Measurements from ENCODE around the gene DTNB.
"Not testable (repeated sequence)": the region's sequence is repeated elsewhere in the genome, so short reads cannot be mapped to it uniquely, and the experiment has no call there.

DTNB gene

GRCh38 chr2:25544445-25544844 lies 128.9 kb downstream of the DTNB start:
- H3K27ac ChIP-seq (ENCODE audit: low read depth, low read length) = no peak overlapping the region
- H3K36me3 ChIP-seq (ENCODE audit: control insufficient read depth, insufficient read depth, low read length) = no peaks in the 10 kb centered on the region
- no peak overlapping the region for H3K4me3 ChIP-seq (ENCODE audit: low read depth, low read length)
- no peaks in the 10 kb centered on the region; the same call in 1 of the 2 replicates for H3K4me1 ChIP-seq (ENCODE audit: control insufficient read depth, insufficient read depth, low read length)
- no peaks in the 10 kb centered on the region for H3K27me3 ChIP-seq (ENCODE audit: control insufficient read depth, insufficient read depth, low read length)
- H3K9me3 ChIP-seq (ENCODE audit: control insufficient read depth, insufficient read depth, low read length) = no peaks in the 10 kb centered on the region
- H3K9ac ChIP-seq (ENCODE audit: low read depth, low read length) = no peak overlapping the region

- H3K4me1 ChIP-seq (ENCODE audit: control insufficient read depth, insufficient read depth, low read length) = no peaks in the 10 kb centered on the region; the same call in 1 of the 2 replicates
- no peak overlapping the region for H3K9ac ChIP-seq (ENCODE audit: low read depth, low read length)
- H3K36me3 ChIP-seq (ENCODE audit: control insufficient read depth, insufficient read depth, low read length) = no peaks in the 10 kb centered on the region
- H3K27ac ChIP-seq (ENCODE audit: low read depth, low read length) = no peak overlapping the region
- H3K9me3 ChIP-seq (ENCODE audit: control insufficient read depth, insufficient read depth, low read length) = no peaks in the 10 kb centered on the region
- no peak overlapping the region for H3K4me3 ChIP-seq (ENCODE audit: low read depth, low read length)
- no peaks in the 10 kb centered on the region for H3K27me3 ChIP-seq (ENCODE audit: control insufficient read depth, insufficient read depth, low read length)
Measured at GRCh38 chr2:25543939-25544338, 129.4 kb downstream of the DTNB start.

- Histone ChIP-seq H3K36me3 (ENCODE audit: control insufficient read depth, insufficient read depth, low read length) (no peaks in the 10 kb centered on the region), H3K4me1 (ENCODE audit: control insufficient read depth, insufficient read depth, low read length) (no peaks in the 10 kb centered on the region; the same call in 1 of the 2 replicates), H3K4me3 (ENCODE audit: low read depth, low read length) (no peak overlapping the region), H3K27me3 (ENCODE audit: control insufficient read depth, insufficient read depth, low read length) (no peaks in the 10 kb centered on the region), H3K9ac (ENCODE audit: low read depth, low read length) (no peak overlapping the region), H3K27ac (ENCODE audit: low read depth, low read length) (no peak overlapping the region), H3K9me3 (ENCODE audit: control insufficient read depth, insufficient read depth, low read length) (no peaks in the 10 kb centered on the region)
Measured at GRCh38 chr2:25541378-25541777, 132.0 kb downstream of the DTNB start.

- Histone ChIP-seq H3K27me3 (ENCODE audit: control insufficient read depth, insufficient read depth, low read length) (no peaks in the 10 kb centered on the region), H3K36me3 (ENCODE audit: control insufficient read depth, insufficient read depth, low read length) (no peaks in the 10 kb centered on the region), H3K27ac (ENCODE audit: low read depth, low read length) (no peak overlapping the region), H3K9ac (ENCODE audit: low read depth, low read length) (no peak overlapping the region), H3K9me3 (ENCODE audit: control insufficient read depth, insufficient read depth, low read length) (peaks cover 11% of the 10 kb centered on the region; the same call in 1 of the 2 replicates), H3K4me1 (ENCODE audit: control insufficient read depth, insufficient read depth, low read length) (no peaks in the 10 kb centered on the region; the same call in 1 of the 2 replicates), H3K4me3 (ENCODE audit: low read depth, low read length) (no peak overlapping the region)
Measured at GRCh38 chr2:25539136-25539535, 134.2 kb downstream of the DTNB start.

- no peaks in the 10 kb centered on the region for H3K27me3 ChIP-seq (ENCODE audit: control insufficient read depth, insufficient read depth, low read length)
Measured at GRCh38 chr2:25537526-25537925, 135.9 kb downstream of the DTNB start.

GRCh38 chr2:25535411-25536289 lies 137.7 kb downstream of the DTNB start:
- H3K9me3 ChIP-seq (ENCODE audit: control insufficient read depth, insufficient read depth, low read length) = peaks cover 11% of the 10 kb centered on the region; the same call in 1 of the 2 replicates
- H3K27me3 ChIP-seq (ENCODE audit: control insufficient read depth, insufficient read depth, low read length) = not testable (repeated sequence)

More at GRCh38 chr2:25537526-25537925, 135.9 kb downstream of the DTNB start:
- Histone ChIP-seq H3K4me3 (ENCODE audit: low read depth, low read length) (no peak overlapping the region), H3K36me3 (ENCODE audit: control insufficient read depth, insufficient read depth, low read length) (no peaks in the 10 kb centered on the region), H3K9ac (ENCODE audit: low read depth, low read length) (no peak overlapping the region), H3K27ac (ENCODE audit: low read depth, low read length) (no peak overlapping the region), H3K9me3 (ENCODE audit: control insufficient read depth, insufficient read depth, low read length) (peaks cover 11% of the 10 kb centered on the region; the same call in 1 of the 2 replicates), H3K4me1 (ENCODE audit: control insufficient read depth, insufficient read depth, low read length) (no peaks in the 10 kb centered on the region)

GRCh38 chr2:25534937-25535336 lies 138.4 kb downstream of the DTNB start:
- not testable (repeated sequence) for H3K4me3 ChIP-seq (ENCODE audit: low read depth, low read length); H3K27me3 ChIP-seq (ENCODE audit: control insufficient read depth, insufficient read depth, low read length); H3K36me3 ChIP-seq (ENCODE audit: control insufficient read depth, insufficient read depth, low read length); H3K9ac ChIP-seq (ENCODE audit: low read depth, low read length); H3K4me1 ChIP-seq (ENCODE audit: control insufficient read depth, insufficient read depth, low read length); H3K27ac ChIP-seq (ENCODE audit: low read depth, low read length)
- H3K9me3 ChIP-seq (ENCODE audit: control insufficient read depth, insufficient read depth, low read length) = peaks cover 11% of the 10 kb centered on the region; the same call in 1 of the 2 replicates

More at GRCh38 chr2:25535411-25536289, 137.7 kb downstream of the DTNB start:
- not testable (repeated sequence) for H3K4me1 ChIP-seq (ENCODE audit: control insufficient read depth, insufficient read depth, low read length); H3K36me3 ChIP-seq (ENCODE audit: control insufficient read depth, insufficient read depth, low read length); H3K4me3 ChIP-seq (ENCODE audit: low read depth, low read length); H3K27ac ChIP-seq (ENCODE audit: low read depth, low read length); H3K9ac ChIP-seq (ENCODE audit: low read depth, low read length)

- H3K9me3 ChIP-seq (ENCODE audit: control insufficient read depth, insufficient read depth, low read length) = peaks cover 11% of the 10 kb centered on the region; the same call in 1 of the 2 replicates
- H3K9ac ChIP-seq (ENCODE audit: low read depth, low read length) = no peak overlapping the region
- no peaks in the 10 kb centered on the region for H3K4me1 ChIP-seq (ENCODE audit: control insufficient read depth, insufficient read depth, low read length)
- H3K27ac ChIP-seq (ENCODE audit: low read depth, low read length) = no peak overlapping the region
- no peaks in the 10 kb centered on the region for H3K27me3 ChIP-seq (ENCODE audit: control insufficient read depth, insufficient read depth, low read length)
- no peak overlapping the region for H3K4me3 ChIP-seq (ENCODE audit: low read depth, low read length)
- no peaks in the 10 kb centered on the region for H3K36me3 ChIP-seq (ENCODE audit: control insufficient read depth, insufficient read depth, low read length)
Measured at GRCh38 chr2:25534455-25534854, 138.9 kb downstream of the DTNB start.

- H3K4me1 ChIP-seq (ENCODE audit: control insufficient read depth, insufficient read depth, low read length); H3K27ac ChIP-seq (ENCODE audit: low read depth, low read length); H3K27me3 ChIP-seq (ENCODE audit: control insufficient read depth, insufficient read depth, low read length); H3K36me3 ChIP-seq (ENCODE audit: control insufficient read depth, insufficient read depth, low read length); H3K9ac ChIP-seq (ENCODE audit: low read depth, low read length); H3K4me3 ChIP-seq (ENCODE audit: low read depth, low read length): not testable (repeated sequence)
- H3K9me3 ChIP-seq (ENCODE audit: control insufficient read depth, insufficient read depth, low read length) = peaks cover 11% of the 10 kb centered on the region; the same call in 1 of the 2 replicates
Measured at GRCh38 chr2:25533771-25534170, 139.6 kb downstream of the DTNB start.

GRCh38 chr2:25532521-25532920 lies 140.9 kb downstream of the DTNB start:
- Histone ChIP-seq H3K27me3 (ENCODE audit: control insufficient read depth, insufficient read depth, low read length) (no peaks in the 10 kb centered on the region), H3K9me3 (ENCODE audit: control insufficient read depth, insufficient read depth, low read length) (peaks cover 11% of the 10 kb centered on the region; the same call in 1 of the 2 replicates)

GRCh38 chr2:25529034-25529433 lies 144.3 kb downstream of the DTNB start:
- Histone ChIP-seq H3K9me3 (ENCODE audit: control insufficient read depth, insufficient read depth, low read length) (no peaks in the 10 kb centered on the region), H3K4me1 (ENCODE audit: control insufficient read depth, insufficient read depth, low read length) (no peaks in the 10 kb centered on the region), H3K36me3 (ENCODE audit: control insufficient read depth, insufficient read depth, low read length) (no peaks in the 10 kb centered on the region), H3K27me3 (ENCODE audit: control insufficient read depth, insufficient read depth, low read length) (no peaks in the 10 kb centered on the region), H3K27ac (ENCODE audit: low read depth, low read length) (no peak overlapping the region), H3K4me3 (ENCODE audit: low read depth, low read length) (no peak overlapping the region), H3K9ac (ENCODE audit: low read depth, low read length) (no peak overlapping the region)

More at GRCh38 chr2:25532521-25532920, 140.9 kb downstream of the DTNB start:
- H3K4me3 ChIP-seq (ENCODE audit: low read depth, low read length) = no peak overlapping the region
- no peaks in the 10 kb centered on the region for H3K36me3 ChIP-seq (ENCODE audit: control insufficient read depth, insufficient read depth, low read length)
- H3K9ac ChIP-seq (ENCODE audit: low read depth, low read length) = no peak overlapping the region
- no peaks in the 10 kb centered on the region for H3K4me1 ChIP-seq (ENCODE audit: control insufficient read depth, insufficient read depth, low read length)
- H3K27ac ChIP-seq (ENCODE audit: low read depth, low read length) = no peak overlapping the region

All from HUES48 (cell line).